Measurements from ENCODE around the gene NFATC1.

NFATC1 gene

DNA sequence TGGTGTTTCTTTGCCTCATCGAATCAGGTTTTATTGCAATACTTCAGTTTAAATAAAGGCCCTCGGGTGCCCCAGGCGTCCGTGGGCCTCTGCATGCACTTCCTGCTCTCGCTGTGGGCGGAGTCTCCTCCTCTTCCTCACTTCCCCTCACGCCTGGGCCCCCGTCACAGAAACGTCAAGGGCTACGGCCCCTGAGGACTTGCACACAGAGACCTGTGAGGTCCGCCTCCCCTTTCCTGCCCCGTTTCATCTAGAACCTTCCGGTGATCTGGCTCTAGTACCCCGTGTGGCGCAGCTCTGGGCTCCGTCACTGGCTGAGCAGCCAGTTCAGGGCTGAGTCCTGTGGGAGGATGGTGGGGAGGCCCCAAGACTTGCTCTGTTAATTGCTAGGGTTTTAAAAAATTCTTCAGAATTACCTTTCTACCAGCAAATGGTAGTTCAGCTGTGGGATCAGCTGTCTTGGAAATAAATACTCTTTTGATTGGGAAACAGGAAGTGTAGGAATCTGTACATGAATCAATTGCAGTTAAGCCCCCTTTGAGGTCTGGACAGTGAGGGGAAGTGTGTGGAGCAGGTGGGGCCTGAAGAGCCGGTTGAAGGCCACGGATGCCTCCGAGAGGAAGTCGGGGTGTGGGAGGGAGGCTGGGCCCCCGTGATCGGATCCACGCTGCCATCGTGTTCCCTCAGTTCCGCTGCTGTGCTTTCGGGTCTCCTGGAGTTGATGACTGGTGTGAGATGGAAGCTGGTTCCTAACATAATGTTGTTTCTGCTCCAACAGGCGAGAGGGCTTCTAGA is 10.2 kb downstream of the NFATC1 start:
- DNase-seq: no peak

DNA sequence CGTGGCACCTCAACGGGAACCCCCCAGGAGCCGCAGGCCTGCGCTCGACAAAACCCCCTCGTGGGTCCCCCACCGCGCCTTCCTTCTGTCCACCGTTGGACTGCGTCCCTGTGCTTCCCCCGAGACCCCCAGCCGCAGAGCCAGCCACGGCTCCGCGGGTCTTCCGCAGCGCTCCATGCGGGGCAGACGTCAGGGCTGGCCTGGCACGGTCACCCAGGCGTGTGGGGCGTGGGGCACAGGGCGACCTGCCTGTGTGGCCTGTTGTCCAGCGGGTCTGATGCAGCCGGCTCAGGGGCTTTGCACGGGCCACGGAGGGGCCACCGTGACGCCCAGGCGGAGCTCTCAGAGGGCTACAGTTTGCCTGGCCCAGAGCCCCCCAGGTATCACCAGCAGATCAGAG is 11.0 kb downstream of the NFATC1 start:
- DNase-seq: no peak

DNA sequence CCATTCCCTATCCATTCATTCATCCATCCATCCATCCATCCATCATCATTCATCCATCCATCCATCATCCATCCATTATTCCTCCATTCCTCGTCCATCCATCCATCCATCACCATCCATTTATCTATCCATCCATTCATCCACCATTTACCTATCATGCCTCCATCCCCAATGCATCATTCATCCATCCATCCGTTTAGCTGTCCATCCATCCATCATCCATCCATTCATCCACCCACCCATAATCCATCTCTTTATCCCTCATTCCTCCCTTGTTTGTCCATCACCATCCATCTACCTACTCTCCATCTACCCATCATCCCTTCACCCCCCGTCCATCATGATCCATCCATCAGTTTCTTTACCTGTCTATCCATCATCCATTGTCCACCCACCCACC is 13.6 kb downstream of the NFATC1 start:
- no peak for DNase-seq

DNA sequence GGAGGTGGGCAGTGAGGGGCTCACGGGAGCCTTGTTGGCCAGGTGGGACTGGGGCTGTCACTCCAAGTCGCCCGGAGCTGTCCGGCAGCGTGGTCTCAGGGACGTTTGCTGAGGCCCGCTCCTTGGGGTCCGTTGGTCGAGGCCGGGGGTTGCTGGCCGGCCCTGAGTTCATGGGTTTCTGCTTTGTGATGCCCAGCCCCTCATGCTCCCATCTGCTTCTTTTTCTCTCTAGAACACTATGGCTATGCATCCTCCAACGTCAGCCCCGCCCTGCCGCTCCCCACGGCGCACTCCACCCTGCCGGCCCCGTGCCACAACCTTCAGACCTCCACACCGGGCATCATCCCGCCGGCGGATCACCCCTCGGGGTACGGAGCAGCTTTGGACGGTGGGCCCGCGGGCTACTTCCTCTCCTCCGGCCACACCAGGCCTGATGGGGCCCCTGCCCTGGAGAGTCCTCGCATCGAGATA is 14.5 kb downstream of the NFATC1 start:
- no peak for DNase-seq

DNA sequence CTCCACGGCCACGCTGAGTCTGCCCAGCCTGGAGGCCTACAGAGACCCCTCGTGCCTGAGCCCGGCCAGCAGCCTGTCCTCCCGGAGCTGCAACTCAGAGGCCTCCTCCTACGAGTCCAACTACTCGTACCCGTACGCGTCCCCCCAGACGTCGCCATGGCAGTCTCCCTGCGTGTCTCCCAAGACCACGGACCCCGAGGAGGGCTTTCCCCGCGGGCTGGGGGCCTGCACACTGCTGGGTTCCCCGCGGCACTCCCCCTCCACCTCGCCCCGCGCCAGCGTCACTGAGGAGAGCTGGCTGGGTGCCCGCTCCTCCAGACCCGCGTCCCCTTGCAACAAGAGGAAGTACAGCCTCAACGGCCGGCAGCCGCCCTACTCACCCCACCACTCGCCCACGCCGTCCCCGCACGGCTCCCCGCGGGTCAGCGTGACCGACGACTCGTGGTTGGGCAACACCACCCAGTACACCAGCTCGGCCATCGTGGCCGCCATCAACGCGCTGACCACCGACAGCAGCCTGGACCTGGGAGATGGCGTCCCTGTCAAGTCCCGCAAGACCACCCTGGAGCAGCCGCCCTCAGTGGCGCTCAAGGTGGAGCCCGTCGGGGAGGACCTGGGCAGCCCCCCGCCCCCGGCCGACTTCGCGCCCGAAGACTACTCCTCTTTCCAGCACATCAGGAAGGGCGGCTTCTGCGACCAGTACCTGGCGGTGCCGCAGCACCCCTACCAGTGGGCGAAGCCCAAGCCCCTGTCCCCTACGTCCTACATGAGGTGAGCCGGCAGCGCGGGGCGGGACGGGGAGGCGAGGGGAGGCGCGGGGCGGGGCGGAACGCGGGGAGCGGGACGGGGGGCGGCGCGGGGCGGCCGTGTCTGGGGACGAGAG is 15.2 kb downstream of the NFATC1 start:
- DNase-seq: no peak

DNA sequence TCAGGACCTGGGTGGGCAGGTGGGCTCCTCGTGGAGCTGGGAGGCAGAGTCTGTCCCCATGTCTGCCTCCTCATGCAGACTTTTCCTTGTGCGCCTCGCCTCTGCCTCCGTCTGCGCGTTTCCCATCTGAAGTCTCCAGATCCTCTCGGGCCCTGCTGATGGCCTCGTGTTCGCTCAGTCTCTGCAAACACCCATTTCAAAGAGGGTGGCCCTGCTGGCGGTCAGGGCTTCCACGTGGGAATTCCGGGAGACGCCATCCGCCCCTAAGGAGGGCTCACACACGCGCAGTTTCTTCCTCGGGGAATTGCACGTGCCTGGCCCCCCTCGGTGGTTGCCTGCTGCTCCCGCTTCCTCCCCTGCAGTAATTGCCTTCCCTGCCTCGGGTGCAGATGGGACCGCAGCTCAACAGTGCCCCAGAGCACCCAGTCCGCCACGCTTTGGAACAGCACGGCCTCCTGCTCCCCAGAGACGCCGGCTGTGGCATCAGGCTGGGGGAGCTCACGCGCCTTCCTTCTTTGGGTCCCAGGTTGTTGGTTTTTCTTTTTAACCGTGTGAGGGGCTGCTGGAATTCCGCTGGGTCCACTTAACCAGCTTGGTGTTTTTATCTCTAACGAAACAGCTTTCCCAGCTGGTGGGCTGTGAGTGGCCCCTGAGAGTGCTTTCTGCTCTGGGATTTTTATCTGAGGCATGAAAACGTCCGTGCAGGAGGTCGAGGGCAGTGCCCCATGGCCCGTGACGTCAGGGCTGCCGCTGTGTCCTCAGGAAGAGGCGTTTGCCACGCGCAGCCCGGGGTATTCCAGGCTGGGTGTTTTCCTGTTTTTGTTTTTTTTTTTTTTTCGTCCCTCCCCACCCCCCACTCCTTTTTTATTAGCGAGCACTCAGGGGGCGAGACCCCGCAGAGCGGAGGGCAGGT is 16.1 kb downstream of the NFATC1 start:
- no peak for DNase-seq

DNA sequence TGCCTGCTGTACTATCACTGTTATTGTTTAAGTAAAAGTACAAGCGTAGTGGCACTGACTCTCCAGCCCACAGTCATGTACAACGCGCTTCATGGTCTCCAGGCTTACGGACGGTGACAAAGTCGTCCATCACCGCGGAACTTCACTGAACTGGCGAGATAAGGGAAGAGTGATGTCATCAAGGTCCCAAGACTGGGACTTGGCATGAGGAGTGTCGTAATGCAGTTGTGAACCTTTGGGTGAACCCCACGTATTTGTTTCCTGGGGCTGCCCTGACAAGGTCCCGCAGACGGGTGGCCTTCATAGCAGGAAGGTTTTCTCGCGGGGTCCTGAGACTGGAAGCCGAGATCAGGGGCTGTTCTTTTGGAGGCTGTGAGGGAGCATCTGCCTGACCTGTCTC is 17.3 kb downstream of the NFATC1 start:
- no peak for DNase-seq

DNA sequence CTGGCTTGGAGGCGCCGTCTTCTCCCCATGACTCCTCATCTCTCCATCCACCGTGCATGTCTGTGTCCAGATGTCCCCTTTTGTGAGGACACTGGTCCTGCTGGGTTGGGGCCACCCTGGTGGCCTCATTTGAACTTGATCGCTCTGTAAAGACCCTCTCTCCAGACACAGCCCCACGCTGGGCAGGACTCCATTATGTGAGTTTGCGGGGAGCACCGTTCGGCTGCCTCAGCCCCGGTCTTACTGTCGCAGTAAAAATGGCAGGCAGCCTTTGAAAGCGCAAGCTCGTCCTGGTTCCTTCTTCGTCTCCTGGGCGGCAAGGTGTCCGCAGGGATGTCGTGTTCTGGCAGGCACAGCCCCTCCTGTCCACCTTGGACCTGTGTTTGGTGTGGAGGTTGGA is 17.7 kb downstream of the NFATC1 start:
- DNase-seq: no peak

DNA sequence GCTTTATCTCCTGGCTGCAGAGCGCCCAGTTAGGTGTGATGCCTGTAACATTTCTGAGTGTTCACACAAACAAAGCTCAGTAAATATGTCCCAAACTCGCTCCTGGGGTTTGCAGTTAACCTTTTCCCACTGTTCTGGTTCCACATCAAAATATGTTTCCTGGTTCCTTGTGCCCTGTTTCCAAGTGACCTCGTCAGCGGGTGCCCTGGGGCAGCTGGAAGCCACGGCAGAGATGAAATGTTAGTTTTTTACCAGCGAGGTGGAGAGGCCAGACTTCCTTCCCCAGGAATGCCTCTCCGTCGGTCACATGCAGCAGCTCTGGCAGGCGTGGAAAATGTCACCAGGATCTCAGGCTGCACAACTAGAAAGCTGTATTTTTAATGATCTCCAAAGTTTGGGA is 18.2 kb downstream of the NFATC1 start:
- no peak for DNase-seq

DNA sequence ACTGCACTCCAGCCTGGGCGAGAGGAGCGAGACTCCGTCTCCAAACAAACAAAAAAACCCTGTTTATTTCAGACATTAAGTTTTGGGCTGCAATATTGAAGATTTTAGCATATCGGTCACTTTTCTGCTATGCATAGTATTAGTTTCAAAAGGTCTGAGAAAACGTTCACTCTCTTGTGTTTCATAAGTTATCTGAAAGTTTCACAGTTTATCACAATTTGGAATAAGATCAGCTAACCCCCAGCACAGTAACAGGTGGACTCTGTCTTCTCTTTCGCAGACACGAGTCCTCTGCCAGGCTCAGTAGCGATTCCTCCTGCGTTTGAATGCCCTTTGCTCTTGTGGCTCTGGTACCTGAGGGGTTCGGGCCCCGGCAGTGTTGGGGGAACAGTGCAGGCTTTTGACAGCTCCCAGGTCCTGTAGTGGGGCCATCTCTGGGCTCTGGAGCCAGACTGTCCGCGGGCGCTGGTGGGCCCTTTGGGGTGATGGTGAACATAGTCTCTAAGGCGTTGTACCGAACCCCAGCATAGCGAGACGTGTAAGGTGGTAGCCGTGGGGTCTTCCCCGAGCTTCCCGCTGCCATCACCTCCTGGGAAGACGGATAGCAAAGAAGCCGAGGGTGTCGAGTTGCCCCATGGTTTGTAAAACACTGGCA is 20.4 kb downstream of the NFATC1 start:
- no peak for DNase-seq

DNA sequence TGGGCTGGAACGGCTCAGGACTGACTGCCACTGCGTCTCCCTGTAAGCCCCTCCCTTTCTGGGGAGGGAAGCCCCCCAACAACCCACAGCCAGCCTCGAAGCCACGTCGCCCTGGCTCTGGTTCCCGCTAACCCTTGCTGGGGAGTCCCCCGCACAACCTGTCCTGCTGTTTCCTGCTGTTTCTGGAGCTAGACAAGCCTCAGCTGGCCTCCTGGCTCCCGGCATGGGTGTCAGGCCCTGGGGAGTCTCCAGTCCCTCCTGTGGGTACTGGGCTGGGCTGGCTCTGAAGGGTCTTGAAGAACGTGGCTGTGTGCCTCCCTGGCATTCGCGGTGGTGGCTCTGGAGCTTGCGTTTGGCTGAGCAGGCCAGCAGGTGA is 20.9 kb downstream of the NFATC1 start:
- no peak for DNase-seq

DNA sequence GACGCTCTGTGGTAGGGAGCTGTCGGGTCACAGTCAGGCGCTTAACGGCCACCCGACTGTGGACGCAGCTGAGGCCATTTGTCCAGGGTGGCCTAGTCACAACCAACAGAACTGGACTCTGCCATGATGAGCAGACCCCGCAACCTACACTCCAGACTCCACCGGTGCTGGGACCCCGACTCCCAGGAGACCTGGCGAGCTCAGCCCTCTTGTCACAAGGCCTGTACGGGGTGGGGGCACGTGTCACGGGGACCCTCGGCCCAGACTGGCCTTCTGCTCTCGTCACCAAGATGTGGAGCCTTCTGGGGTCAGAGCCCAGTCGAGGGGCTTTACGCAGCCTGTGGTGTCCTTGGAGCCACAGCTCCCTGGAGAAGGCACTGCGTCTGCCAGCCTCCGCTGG is 22.5 kb downstream of the NFATC1 start:
- no peak for DNase-seq

DNA sequence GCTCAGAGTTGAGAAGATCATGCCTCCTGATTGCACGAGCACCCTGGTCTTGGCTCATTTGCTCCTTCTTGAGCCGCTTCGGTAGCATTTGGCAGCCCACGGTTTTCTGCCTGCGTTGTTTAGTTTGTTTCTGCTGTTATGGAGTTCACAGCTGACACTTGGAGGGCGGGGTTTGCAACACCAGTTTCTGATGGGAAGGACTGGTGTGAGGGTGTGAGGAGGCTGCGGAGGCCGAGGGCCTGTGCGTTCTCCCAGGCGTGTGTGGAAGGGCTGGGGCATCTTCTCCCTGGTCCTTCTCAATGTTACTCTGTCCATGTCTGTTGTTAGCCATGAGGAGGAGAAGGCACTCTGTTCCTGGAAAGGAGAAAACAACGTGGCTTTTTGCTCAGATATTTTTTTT is 22.9 kb downstream of the NFATC1 start:
- no peak for DNase-seq

DNA sequence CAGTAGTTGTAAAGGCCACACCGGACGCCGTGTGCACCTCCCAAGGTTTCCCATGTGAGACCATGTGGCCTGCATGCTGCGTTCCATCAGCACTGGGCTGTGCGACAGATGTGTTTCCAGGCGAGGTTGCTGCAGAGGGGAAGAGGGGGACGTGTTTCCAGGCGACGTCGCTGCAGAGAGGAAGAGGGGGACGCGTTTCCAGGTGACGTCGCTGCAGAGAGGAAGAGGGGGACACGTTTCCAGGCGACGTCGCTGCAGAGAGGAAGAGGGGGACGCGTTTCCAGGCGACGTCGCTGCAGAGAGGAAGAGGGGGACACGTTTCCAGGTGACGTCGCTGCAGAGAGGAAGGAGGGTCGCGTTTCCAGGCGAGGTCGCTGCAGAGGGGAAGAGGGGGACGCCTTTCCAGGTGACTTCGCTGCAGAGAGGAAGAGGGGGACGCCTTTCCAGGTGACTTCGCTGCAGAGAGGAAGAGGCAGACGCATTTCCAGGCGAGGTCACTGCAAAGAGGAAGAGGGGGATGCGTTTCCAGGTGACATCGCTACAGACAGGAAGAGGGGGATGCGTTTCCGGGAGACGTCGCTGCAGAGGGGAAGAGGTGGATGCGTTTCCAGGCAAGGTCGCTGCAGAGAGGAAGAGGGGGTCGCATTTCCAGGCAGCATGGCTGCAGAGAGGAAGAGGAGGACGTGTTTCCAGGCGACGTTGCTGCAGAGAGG is 24.5 kb downstream of the NFATC1 start:
- no peak for DNase-seq

DNA sequence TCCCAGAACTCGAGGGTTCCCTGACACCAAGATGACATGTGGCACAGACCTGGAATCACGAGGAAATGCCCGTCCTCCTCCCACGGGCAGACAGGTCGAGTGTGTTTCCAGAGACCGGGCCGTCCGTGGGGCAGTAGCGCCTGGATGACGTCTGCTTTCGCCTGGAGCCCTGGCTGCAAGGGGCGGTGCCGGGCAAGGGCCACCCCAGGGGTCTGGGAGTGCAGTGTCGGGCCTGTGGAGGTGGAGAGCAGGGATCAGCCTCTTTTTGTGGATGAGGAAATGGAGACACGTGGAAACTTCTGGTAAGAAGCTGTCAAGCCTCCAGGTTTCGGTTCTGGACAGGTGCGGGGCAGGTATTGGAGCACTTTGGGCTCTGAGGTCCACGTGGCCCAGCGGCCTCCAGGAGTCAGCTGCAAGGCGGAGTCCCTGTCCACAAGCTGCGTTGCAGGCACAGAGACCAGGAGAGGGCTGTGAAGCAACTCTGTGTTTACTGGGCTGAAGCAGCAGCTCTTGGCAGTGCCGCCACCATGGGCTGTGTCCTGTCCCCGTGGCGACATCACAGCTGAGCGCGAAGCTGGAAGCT is 25.6 kb downstream of the NFATC1 start:
- DNase-seq: no peak

DNA sequence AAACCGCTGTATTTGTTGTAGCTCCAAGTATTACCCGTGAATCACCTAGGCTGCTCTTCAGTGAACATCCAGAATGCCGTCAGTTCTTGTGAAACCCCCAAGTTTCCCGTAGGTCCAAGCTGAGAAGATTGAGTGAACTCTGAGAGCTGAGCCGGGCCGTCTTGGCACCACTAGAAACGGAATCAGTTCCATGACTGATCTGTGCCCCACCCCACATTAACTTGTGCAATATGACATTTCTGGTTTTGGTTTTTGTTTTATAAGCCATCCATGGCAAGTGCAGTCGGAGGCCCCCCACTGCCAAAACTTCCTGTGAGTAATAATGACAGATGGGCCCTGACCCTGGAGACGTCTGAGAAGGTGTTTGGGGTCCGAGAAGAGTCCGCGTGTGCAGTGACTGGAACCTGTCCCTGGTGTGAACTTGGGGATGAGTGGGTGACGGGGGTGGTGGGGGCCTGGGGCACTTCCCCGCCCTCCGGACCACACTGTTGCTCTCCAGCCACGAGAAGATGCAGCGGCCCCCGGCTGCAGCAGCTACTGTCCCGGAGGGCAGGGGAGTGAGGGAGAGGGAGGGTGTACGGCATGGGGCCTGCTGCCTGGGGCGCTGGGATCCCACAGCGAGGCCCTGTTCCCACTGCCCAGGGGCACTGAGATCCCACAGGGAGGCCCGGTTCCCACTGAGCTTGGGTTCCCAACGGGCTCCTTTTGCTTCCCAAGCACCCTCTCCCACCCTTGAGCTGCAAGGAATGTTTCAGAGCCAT is 26.5 kb downstream of the NFATC1 start:
- no peak for DNase-seq

DNA sequence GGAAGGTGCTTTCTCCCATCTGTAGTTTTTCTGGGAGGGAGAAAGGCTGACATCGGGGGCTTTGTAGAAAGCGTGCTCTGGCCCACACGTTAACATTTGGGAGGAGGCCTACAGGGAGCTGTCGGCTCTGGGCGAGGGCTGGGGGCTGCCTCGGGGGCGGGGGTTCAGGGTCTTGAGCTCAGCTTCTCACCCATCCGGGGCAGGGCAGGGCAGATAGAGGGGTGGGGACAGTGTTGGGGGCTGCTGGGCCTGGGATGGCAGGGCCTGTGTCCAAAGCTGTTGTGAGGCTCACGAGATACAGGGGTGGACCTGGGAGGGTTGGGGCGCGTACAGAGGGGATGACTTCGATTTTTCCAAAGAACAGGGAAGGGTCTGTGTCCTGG is 27.0 kb downstream of the NFATC1 start:
- DNase-seq: no peak

DNA sequence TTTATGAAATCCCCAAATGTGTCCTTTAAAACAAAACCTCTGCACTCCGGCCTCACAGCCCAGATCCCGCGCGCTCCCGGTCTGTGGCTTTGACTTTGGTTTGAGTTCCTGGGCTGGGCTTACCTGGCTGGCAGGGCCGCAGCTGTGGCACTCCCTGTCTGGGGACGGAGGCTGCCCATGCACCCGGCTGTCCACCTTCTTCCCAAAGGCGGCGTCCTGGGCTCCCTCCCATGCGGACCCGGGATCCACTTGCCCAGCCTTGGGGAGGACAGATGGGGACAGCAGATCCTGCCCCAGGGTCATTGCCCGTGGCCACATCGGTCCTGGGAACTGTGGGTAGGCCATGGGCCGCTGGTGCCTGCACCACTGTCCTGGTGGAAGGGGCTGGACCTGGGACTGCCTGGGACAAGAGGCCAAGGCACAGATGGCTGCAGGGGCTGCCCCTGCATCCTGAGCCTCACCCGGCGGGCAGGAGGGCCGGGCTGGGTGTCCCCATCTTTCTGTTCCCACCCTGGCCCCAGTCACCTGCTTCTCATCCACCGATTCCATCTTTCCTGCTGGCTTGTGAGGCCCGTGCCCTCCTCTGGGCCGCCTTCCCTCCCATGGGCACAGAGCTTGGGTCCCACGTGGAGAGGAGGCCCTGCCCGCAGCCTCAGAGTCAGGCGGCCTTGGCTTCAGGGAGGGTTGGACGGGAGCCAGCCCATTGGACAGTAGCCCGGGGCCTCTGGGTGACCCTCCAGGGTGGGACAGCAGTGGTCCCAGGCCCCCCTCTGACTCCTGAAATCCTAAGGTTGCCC is 27.7 kb downstream of the NFATC1 start:
- DNase-seq: no peak

DNA sequence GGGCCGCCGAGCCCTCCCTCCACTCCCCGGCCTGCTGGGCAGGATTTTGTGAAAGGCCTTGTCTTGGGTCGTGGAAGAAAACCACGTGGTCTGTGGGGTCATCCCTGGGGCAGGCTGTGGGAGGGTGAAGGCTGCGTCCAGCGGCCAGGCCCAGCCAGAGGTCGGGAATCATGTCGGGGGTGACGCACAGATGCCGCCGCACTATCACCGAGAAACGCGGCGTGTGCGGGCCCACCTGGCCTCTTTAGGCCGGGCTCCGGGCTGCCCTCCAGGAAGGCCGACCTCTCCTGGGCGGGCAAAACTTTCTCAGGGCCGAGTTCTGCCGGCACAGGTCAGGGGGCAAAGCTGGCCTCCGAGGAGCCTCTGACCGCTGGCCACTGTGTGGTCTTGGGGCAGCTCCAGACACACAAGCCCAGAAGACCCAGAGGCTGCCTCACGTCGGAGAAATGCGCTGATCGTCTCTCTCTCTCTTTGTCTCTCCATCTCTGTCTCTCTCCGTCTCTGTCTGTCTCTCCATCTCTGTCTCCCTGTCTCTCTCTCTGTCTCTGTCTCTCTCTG is 28.4 kb downstream of the NFATC1 start:
- no peak for DNase-seq
